Activated naive CD8-positive, alpha-beta T cell (primary cell): ENCODE results near the gene MRPL21.
A peak's percentile ranks its signal among the peaks of the same experiment; 100 is the strongest.

Experiments
- H3K27ac Mint-ChIP-seq: one replicate; pipeline ENCODE4 v1.8.0; 2021; ENCODE audit warnings: mixed read lengths
- H3K27me3 Mint-ChIP-seq: one replicate; pipeline ENCODE4 v1.8.0; 2021; ENCODE audit warnings: mixed read lengths
- H3K36me3 Mint-ChIP-seq: one replicate; pipeline ENCODE4 v1.8.0; 2021; ENCODE audit warnings: mixed read lengths
- H3K4me1 Mint-ChIP-seq: one replicate; pipeline ENCODE4 v1.8.0; 2021; ENCODE audit warnings: low read depth, mixed read lengths
- H3K4me3 Mint-ChIP-seq: one replicate; pipeline ENCODE4 v1.8.0; 2021; ENCODE audit warnings: mild to moderate bottlenecking, mixed read lengths
- H3K9me3 Mint-ChIP-seq: one replicate; pipeline ENCODE4 v1.8.0; 2021; ENCODE audit warnings: low read depth, mixed read lengths

MRPL21 gene

GRCh38 chr11:68903288-68904247 is at the start of gene MRPL21, which contains the start of gene IGHMBP2:
TSS of gene MRPL21 (minus strand) at chr11:68903832. CDS start at chr11:68903810, 22 bp downstream.
TSS of gene IGHMBP2 (plus strand) at chr11:68903891. CDS start at chr11:68903953, 62 bp downstream.
- Mint-ChIP-seq H3K4me3 (peak within 1 kb of the TSS; percentile 99), H3K27me3 (no peaks in the 10 kb centered on the region), H3K4me1 (peaks cover 43% of the 10 kb centered on the region), H3K9me3 (no peaks in the 10 kb centered on the region), H3K36me3 (peaks cover 4% of the 10 kb centered on the region), H3K27ac (peak within 1 kb of the TSS; percentile 96)

GRCh38 chr11:68950762-68951161 is 47.1 kb upstream of the MRPL21 start:
- Mint-ChIP-seq H3K9me3 (no peaks in the 10 kb centered on the region), H3K27ac (no peak overlapping the region), H3K36me3 (no peaks in the 10 kb centered on the region), H3K4me3 (no peak overlapping the region), H3K4me1 (peaks cover 2% of the 10 kb centered on the region), H3K27me3 (no peaks in the 10 kb centered on the region)

GRCh38 chr11:68950270-68950669 is 46.6 kb upstream of the MRPL21 start:
- Mint-ChIP-seq H3K9me3 (no peaks in the 10 kb centered on the region), H3K36me3 (no peaks in the 10 kb centered on the region), H3K4me1 (peaks cover under 1% of the 10 kb centered on the region), H3K27me3 (no peaks in the 10 kb centered on the region), H3K4me3 (no peak overlapping the region), H3K27ac (no peak overlapping the region)

DNA sequence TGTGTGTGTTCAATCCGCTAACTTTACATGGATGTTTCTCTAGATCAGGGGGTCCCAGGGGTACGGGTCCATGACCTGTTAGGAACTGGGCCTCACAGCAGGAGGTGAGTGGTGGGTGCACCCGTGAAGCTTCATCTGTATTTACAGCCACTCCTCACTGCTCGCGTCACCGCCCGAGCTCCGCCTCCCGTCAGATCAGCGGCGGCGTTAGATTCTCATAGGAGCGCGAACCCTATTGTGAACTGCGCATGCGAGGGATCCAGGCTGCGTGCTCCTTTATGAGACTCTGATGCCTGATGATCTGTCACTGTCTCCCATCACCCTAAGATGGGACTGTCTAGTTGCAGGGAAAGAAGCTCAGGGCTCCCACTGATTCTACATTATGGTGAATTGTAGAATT is 45.3 kb upstream of the MRPL21 start:
- no peaks in the 10 kb centered on the region for H3K4me1 Mint-ChIP-seq
- no peaks in the 10 kb centered on the region for H3K9me3 Mint-ChIP-seq
- H3K27ac Mint-ChIP-seq = no peak overlapping the region
- no peaks in the 10 kb centered on the region for H3K36me3 Mint-ChIP-seq
- no peaks in the 10 kb centered on the region for H3K27me3 Mint-ChIP-seq
- H3K4me3 Mint-ChIP-seq = no peak overlapping the region

GRCh38 chr11:68948496-68948895 is 44.9 kb upstream of the MRPL21 start:
- Mint-ChIP-seq H3K4me1 (no peaks in the 10 kb centered on the region), H3K36me3 (no peaks in the 10 kb centered on the region), H3K4me3 (no peak overlapping the region), H3K27me3 (no peaks in the 10 kb centered on the region), H3K9me3 (no peaks in the 10 kb centered on the region), H3K27ac (no peak overlapping the region)

DNA sequence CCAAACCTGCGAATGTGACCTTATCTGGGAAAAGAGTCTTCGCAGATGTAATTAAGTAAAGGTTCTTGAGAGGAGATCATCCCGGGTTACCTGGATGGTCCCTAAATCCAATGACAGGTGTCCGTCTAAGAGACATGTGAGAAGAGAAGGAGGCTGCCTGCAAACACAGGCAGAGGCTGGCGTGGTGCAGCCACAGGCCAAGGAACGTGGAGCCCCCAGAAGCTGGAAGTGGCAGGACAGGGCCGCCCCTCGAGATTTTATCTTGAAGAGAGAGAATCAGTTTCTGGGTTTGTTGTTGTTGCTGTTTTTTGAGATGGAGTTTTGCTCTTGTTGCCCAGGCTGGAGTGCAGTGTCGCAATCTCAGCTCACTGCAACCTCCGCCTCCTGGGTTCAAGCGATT is 43.5 kb upstream of the MRPL21 start:
- H3K4me1 Mint-ChIP-seq = no peaks in the 10 kb centered on the region
- H3K27ac Mint-ChIP-seq = no peak overlapping the region
- no peaks in the 10 kb centered on the region for H3K9me3 Mint-ChIP-seq
- H3K4me3 Mint-ChIP-seq = no peak overlapping the region
- H3K27me3 Mint-ChIP-seq = no peaks in the 10 kb centered on the region
- H3K36me3 Mint-ChIP-seq = no peaks in the 10 kb centered on the region

DNA sequence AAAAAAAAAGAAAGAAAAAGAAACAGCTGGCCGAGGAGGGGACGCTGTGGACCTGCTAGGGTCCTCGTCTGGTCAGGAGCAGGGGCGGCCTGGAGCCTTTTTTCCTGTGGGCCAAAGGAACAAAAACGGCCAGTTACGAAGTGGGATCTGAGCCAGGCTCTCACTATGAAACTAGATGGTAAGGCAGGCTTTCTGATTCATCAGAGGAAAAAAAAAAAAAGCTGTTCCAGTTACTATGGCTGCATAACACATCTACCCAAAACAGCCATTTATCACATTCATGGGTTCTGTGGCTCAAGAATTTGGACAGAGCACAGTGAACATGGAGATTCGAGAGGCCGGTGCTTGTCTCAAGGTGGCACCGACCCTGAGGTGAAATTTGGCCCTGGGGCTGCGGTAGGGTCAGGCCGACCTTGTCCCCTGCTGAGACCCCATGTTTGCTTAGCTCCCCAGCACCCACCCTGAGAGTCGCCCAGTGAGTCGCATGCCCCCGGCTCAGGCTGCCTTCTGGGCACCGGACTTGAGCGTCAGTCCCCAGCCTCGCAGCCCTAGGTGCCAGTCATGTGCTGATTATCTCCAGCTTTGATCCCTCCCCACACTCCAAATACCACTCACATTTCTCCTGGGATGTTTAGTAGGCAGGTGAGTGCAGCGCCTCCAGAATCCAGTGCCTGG is 42.9 kb upstream of the MRPL21 start:
- no peaks in the 10 kb centered on the region for H3K4me1 Mint-ChIP-seq
- no peaks in the 10 kb centered on the region for H3K36me3 Mint-ChIP-seq
- H3K27ac Mint-ChIP-seq = no peak overlapping the region
- H3K4me3 Mint-ChIP-seq = no peak overlapping the region
- no peaks in the 10 kb centered on the region for H3K27me3 Mint-ChIP-seq
- H3K9me3 Mint-ChIP-seq = no peaks in the 10 kb centered on the region

- Mint-ChIP-seq H3K4me3 (no peak overlapping the region), H3K27me3 (no peaks in the 10 kb centered on the region), H3K36me3 (no peaks in the 10 kb centered on the region), H3K4me1 (no peaks in the 10 kb centered on the region), H3K9me3 (no peaks in the 10 kb centered on the region), H3K27ac (no peak overlapping the region)
These were observed 39.2 kb upstream of the MRPL21 start for GRCh38 chr11:68942751-68943271.

- Mint-ChIP-seq H3K4me1 (no peaks in the 10 kb centered on the region), H3K27ac (no peak overlapping the region), H3K4me3 (no peak overlapping the region), H3K9me3 (no peaks in the 10 kb centered on the region), H3K36me3 (no peaks in the 10 kb centered on the region), H3K27me3 (no peaks in the 10 kb centered on the region)
These were observed 38.5 kb upstream of the MRPL21 start for GRCh38 chr11:68942095-68942620.

DNA sequence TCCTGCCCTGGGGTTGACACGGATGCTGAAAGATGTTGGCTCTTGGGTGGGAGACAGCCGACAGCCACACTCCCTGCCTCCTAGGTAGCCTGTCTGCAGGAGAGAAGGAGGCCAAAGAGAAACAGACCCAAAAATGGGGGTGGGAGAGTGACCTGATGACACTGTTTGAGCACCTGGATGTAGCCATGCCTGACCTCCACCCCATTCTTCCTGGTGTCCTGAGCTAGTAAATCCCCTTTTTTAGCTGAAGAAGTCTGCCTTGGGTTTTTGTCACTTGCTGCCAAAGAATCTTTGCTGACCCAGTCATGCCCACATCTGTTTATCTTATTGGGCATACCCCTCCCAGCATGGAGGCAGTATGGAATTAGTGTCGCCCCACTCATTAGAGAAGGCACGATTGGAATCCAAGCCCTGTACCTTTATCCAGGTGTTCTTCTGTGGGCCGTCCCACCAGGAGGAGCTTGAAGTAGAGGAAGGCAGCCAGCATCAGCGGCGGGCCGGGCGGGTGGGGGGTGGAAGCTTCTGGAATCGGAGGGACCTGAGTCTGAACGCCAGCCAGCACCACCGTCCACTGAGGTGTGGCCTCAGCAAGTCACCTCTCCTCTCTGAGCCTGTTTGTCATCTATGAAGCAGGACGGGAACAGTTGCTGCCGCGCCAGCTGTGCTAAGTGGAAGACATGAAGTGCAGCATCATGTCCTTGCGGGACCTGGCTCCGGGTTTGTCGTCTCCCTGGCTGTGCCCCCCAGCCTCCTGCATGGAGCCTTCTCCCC is 37.9 kb upstream of the MRPL21 start:
- Mint-ChIP-seq H3K4me1 (no peaks in the 10 kb centered on the region), H3K9me3 (no peaks in the 10 kb centered on the region), H3K27me3 (no peaks in the 10 kb centered on the region), H3K27ac (no peak overlapping the region), H3K36me3 (no peaks in the 10 kb centered on the region), H3K4me3 (no peak overlapping the region)

GRCh38 chr11:68940651-68941323 is 37.2 kb upstream of the MRPL21 start:
- Mint-ChIP-seq H3K27ac (no peak overlapping the region), H3K36me3 (no peaks in the 10 kb centered on the region), H3K9me3 (no peaks in the 10 kb centered on the region), H3K27me3 (no peaks in the 10 kb centered on the region), H3K4me1 (no peaks in the 10 kb centered on the region), H3K4me3 (no peak overlapping the region)

- no peak overlapping the region for H3K4me3 Mint-ChIP-seq
- no peaks in the 10 kb centered on the region for H3K36me3 Mint-ChIP-seq
- H3K27ac Mint-ChIP-seq = no peak overlapping the region
- H3K4me1 Mint-ChIP-seq = no peaks in the 10 kb centered on the region
- H3K9me3 Mint-ChIP-seq = no peaks in the 10 kb centered on the region
- H3K27me3 Mint-ChIP-seq = no peaks in the 10 kb centered on the region
These were observed 36.2 kb upstream of the MRPL21 start for GRCh38 chr11:68939583-68940555.

- H3K27me3 Mint-ChIP-seq = no peaks in the 10 kb centered on the region
- H3K27ac Mint-ChIP-seq = no peak overlapping the region
- no peaks in the 10 kb centered on the region for H3K4me1 Mint-ChIP-seq
- no peak overlapping the region for H3K4me3 Mint-ChIP-seq
- no peaks in the 10 kb centered on the region for H3K9me3 Mint-ChIP-seq
- H3K36me3 Mint-ChIP-seq = no peaks in the 10 kb centered on the region
These were observed 35.4 kb upstream of the MRPL21 start for GRCh38 chr11:68938816-68939582.
